Uterus (tissue), 2 donors: ENCODE results near the gene FYN.

Experiments used
- POLR2A ChIP-seq, 2 donors: fragments of 450-650 bp; IDR thresholded peaks; one replicate each; pipeline ENCODE4 v1.6.1; 2016; ENCODE audit warnings: antibody characterized with exemption in 2 of 2, mild to moderate bottlenecking in 1 of 2, moderate library complexity in 1 of 2
- TF ChIP-seq, protein P1 (sequence below), 4 experiments: fragments of 200-600 bp in 2 of 4; fragments of 450-650 bp in 2 of 4; sonication (generic) in 2 of 4; IDR thresholded peaks; one replicate each; pipeline ENCODE4 v1.5.1; 2016 to 2019; ENCODE audit warnings: antibody characterized with exemption in 4 of 4, mild to moderate bottlenecking in 2 of 4, moderate library complexity in 1 of 4

DNA sequence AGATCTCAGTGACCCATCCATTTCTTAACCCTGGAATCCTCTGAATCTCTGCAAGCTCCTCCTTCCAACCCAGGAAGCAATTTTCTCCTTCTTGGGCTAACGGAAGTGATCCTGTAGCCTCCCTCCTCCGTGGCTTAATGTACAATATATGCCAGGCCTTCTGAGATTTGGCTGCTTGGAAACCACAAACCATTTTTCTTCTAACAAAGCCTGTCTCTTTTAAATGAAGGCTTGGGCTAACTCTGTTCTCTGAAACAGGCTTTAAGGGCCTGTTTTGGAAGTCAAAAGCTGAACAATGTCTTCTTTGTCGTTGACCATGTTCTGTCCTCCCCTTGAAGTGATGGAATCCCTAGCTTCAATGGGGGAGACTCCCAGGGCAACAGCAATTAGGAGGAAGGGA lies 14.9 kb downstream of the FYN start:
- no peak for TF ChIP-seq POLR2A (IDR thresholded peaks at IDR 0.05)
- TF ChIP-seq, protein P1, sequence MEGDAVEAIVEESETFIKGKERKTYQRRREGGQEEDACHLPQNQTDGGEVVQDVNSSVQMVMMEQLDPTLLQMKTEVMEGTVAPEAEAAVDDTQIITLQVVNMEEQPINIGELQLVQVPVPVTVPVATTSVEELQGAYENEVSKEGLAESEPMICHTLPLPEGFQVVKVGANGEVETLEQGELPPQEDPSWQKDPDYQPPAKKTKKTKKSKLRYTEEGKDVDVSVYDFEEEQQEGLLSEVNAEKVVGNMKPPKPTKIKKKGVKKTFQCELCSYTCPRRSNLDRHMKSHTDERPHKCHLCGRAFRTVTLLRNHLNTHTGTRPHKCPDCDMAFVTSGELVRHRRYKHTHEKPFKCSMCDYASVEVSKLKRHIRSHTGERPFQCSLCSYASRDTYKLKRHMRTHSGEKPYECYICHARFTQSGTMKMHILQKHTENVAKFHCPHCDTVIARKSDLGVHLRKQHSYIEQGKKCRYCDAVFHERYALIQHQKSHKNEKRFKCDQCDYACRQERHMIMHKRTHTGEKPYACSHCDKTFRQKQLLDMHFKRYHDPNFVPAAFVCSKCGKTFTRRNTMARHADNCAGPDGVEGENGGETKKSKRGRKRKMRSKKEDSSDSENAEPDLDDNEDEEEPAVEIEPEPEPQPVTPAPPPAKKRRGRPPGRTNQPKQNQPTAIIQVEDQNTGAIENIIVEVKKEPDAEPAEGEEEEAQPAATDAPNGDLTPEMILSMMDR (IDR thresholded peaks at IDR 0.05): no peak
